PC-9 (cell line): Measurements from ENCODE around the gene FAM124B.

ENCODE experiments used
- CTCF ChIP-seq: fragments of 200-600 bp; sonication (generic); conservative IDR thresholded peaks from 2 replicates; pipeline ENCODE4 v1.6.1; 2017; ENCODE audit warnings: mixed run types, antibody characterized with exemption, mild to moderate bottlenecking, moderate library complexity
- EZH2 ChIP-seq: fragments of 200-600 bp; sonication (generic); IDR thresholded peaks from 2 replicates; pipeline ENCODE4 v1.8.0; 2017; ENCODE audit warnings: antibody characterized with exemption, low read depth

GRCh38 chr2:224350703-224351102 lies 51.2 kb downstream of the FAM124B start:
- TF ChIP-seq CTCF (no peak), EZH2 (no peak)
